CD14-positive monocyte (primary cell): Measurements from ENCODE around the gene MXRA8. TPM values are rescaled to one million over a fixed set of nuclear protein-coding genes. Genes with fewer than 3 reads are reported as not detected.

Experiments used
- DNase-seq, 3 donors: peaks; one replicate each; pipeline ENCODE4 v3.0.0-alpha.2; 2011 to 2022
- H2AFZ ChIP-seq: 2 replicates; pipeline ENCODE4 v1.6.0; 2012; ENCODE audit warnings: mild to moderate bottlenecking, low read depth, low read length, inconsistent platforms; ENCODE audit not compliant: insufficient read depth, poor library complexity, severe bottlenecking
- H3K27ac ChIP-seq, 2 donors: 1 replicate in 1 of 2; 2 replicates in 1 of 2; pipeline ENCODE4 v1.5.1; 2012 to 2013; ENCODE audit warnings: low read length in 2 of 2, control low read depth in 1 of 2, inconsistent platforms in 1 of 2, low read depth in 1 of 2, mild to moderate bottlenecking in 1 of 2
- H3K27me3 ChIP-seq, 2 donors: one replicate each; pipeline versions ENCODE4 v1.6.0 to v1.6.1; 2011 to 2013; ENCODE audit warnings: low read length in 2 of 2; ENCODE audit not compliant: control insufficient read depth in 2 of 2, insufficient read depth in 2 of 2
- H3K36me3 ChIP-seq, 2 donors: replicated peaks in 1 of 2; 1 replicate in 1 of 2; 2 replicates in 1 of 2; pipeline versions ENCODE4 v1.5.1 to v1.6.1; 2012 to 2013; ENCODE audit warnings: low read length in 2 of 2, control low read depth in 1 of 2, inconsistent platforms in 1 of 2, mild to moderate bottlenecking in 1 of 2; ENCODE audit not compliant: insufficient read depth in 2 of 2, control insufficient read depth in 1 of 2
- H3K4me1 ChIP-seq, 2 donors: 1 replicate in 1 of 2; 2 replicates in 1 of 2; pipeline versions ENCODE4 v1.5.1 to v1.6.1; 2012 to 2013; ENCODE audit warnings: low read length in 2 of 2, control low read depth in 1 of 2, inconsistent platforms in 1 of 2, mild to moderate bottlenecking in 1 of 2, moderate library complexity in 1 of 2; ENCODE audit not compliant: insufficient read depth in 2 of 2, control insufficient read depth in 1 of 2
- H3K4me2 ChIP-seq: replicated peaks from 2 replicates; pipeline ENCODE3; 2012; ENCODE audit warnings: low read length, moderate library complexity, mild to moderate bottlenecking; ENCODE audit not compliant: poor library complexity, severe bottlenecking; ENCODE audit errors: extremely low read depth
- H3K4me3 ChIP-seq, 3 experiments: fragments of 200-600 bp in 1 of 3; sonication (generic) in 1 of 3; replicated peaks in 1 of 3; 1 replicate in 2 of 3; 2 replicates in 1 of 3; pipeline ENCODE4 v1.5.1; 2011 to 2013; ENCODE audit warnings: low read length in 3 of 3, mild to moderate bottlenecking in 3 of 3, control low read depth in 2 of 3, low read depth in 2 of 3, inconsistent platforms in 1 of 3, moderate library complexity in 1 of 3
- H3K79me2 ChIP-seq: 2 replicates; pipeline ENCODE4 v1.6.0; 2012; ENCODE audit warnings: mild to moderate bottlenecking, control low read depth, inconsistent platforms, low read length, moderate library complexity; ENCODE audit not compliant: insufficient read depth
- H3K9ac ChIP-seq: 2 replicates; pipeline ENCODE4 v1.6.0; 2017; ENCODE audit warnings: low read length, mild to moderate bottlenecking; ENCODE audit not compliant: insufficient read depth, poor library complexity, severe bottlenecking
- H3K9me3 ChIP-seq, 2 donors: replicated peaks in 1 of 2; 1 replicate in 1 of 2; 2 replicates in 1 of 2; pipeline versions ENCODE4 v1.5.1 to v1.6.1; 2012 to 2013; ENCODE audit warnings: low read length in 2 of 2, control low read depth in 1 of 2; ENCODE audit not compliant: control insufficient read depth in 1 of 2, insufficient read depth in 1 of 2
- H4K20me1 ChIP-seq: 2 replicates; pipeline ENCODE4 v1.6.0; 2012; ENCODE audit warnings: mild to moderate bottlenecking, low read length, control low read depth, moderate library complexity; ENCODE audit not compliant: insufficient read depth
- H3K27ac Mint-ChIP-seq, 7 donors: one replicate each; pipeline ENCODE4 v1.8.0; 2020; ENCODE audit warnings: mild to moderate bottlenecking in 7 of 7, mixed read lengths in 7 of 7, moderate library complexity in 6 of 7, inconsistent platforms in 2 of 7
- H3K27me3 Mint-ChIP-seq, 3 donors: one replicate each; pipeline ENCODE4 v1.8.0; 2021 to 2022; ENCODE audit warnings: low read depth in 3 of 3, mild to moderate bottlenecking in 3 of 3, mixed read lengths in 3 of 3, moderate library complexity in 3 of 3, inconsistent platforms in 1 of 3
- H3K36me3 Mint-ChIP-seq, 2 donors: one replicate each; pipeline ENCODE4 v1.8.0; 2020; ENCODE audit warnings: mixed read lengths in 2 of 2, inconsistent platforms in 1 of 2, mild to moderate bottlenecking in 1 of 2
- H3K4me1 Mint-ChIP-seq: one replicate; pipeline ENCODE4 v1.8.0; 2020; ENCODE audit warnings: mild to moderate bottlenecking, mixed read lengths
- H3K4me3 Mint-ChIP-seq, 2 donors: one replicate each; pipeline ENCODE4 v1.8.0; 2020; ENCODE audit warnings: mild to moderate bottlenecking in 2 of 2, mixed read lengths in 2 of 2, moderate library complexity in 1 of 2
- H3K9me3 Mint-ChIP-seq, 7 donors: one replicate each; pipeline ENCODE4 v1.8.0; 2020 to 2022; ENCODE audit warnings: mixed read lengths in 7 of 7, mild to moderate bottlenecking in 6 of 7, moderate library complexity in 6 of 7, inconsistent platforms in 2 of 7
- WGBS: methylation state at CpG from one replicate; pipeline ENCODE4 v1.1.5; 2013; ENCODE audit warnings: missing lambda C conversion rate; ENCODE audit not compliant: insufficient coverage; 5-methylcytosine and 5-hydroxymethylcytosine counted together
- intact Hi-C, 2 donors: fragments of 100-400 bp; cut with micrococcal nuclease; formaldehyde crosslinking; loops; one replicate each; pipeline versions ENCODE4 v1.15.0 to v1.15.1; 2023
- polyA plus RNA-seq, 3 donors: library from polyadenylated mRNA; depleted of rRNA in 1 of 3; unstranded in 2 of 3; stranded (reverse) in 1 of 3; fragments of 300-500 nt in 2 of 3; fragments of >200 nt in 1 of 3; fragmentation: Illumina TruSeq in 2 of 3; gene quantifications; 1 replicate in 2 of 3; 2 replicates in 1 of 3; pipeline ENCODE4 v1.2.3, GENCODE V29; 2012 to 2021
- TF ChIP-seq, protein P1 (sequence below): fragments of 200-600 bp; IDR thresholded peaks from one replicate; pipeline ENCODE4 v1.8.0; 2022; ENCODE audit warnings: antibody characterized with exemption, mild to moderate bottlenecking

MXRA8 gene
- polyA plus RNA-seq, 3 donors = not detected

DNA sequence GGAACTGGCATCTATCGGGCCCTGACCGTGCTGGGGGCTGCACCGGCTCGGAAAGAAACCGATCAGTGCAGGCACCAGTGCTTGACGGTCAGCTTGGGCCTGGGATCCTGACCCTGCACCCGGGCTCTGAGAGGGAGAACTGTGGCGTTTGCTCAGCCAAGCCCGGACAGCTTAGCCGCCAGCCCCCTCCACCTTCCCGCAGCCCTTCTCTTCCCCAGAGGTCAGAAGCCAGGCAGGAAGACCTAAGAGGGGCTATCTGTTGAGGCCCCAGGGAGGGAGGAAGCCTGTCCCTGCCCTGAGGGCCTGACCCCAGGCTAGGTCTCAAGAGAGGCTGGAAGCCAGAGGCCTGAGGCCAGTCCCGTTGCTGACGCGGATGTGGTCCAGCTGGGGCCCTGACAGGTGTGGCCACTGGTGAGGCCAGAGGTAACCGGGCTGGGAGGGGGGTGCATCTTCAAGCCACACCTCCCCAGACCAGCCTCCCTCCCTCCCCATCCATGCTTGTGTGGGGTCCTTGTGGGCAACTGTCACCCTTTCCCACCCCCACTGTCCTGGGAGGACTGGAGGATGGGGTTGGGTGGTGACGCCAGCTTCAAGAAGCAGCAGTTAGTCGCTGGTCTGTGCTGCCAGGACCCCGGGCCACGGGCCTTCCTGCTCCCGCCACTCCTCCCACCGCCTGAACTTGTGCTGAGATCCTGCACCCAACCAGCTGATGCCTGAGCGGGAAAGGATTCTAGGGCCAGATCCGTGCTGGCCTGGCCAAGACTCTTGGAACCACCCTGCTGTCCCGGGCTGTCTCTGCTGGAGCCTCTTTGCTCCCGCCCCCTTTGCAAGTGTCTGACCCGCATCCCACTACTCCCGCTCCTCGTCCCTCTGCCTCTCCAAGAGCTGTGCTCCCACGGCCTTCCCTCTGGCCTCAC lies 6.6 kb downstream of the MXRA8 start:
- Mint-ChIP-seq H3K4me3 (peak overlapping the region; percentile 57 to 69), H3K36me3 (peaks cover 0 to 6% of the 10 kb centered on the region in 2 donors), H3K4me1 (peaks cover 14% of the 10 kb centered on the region), H3K9me3 (peaks cover 0 to 10% (median 4%) of the 10 kb centered on the region in 7 donors), H3K27me3 (peaks cover 30 to 66% (median 43%) of the 10 kb centered on the region in 3 donors), H3K27ac (no peak overlapping the region)
- H4K20me1 ChIP-seq = peaks cover 14% of the 10 kb centered on the region
- no peaks in the 10 kb centered on the region for H3K9me3 ChIP-seq
- WGBS = 85% methylated on average over 22 of the region's 29 CpGs
- H3K79me2 ChIP-seq = peaks cover 17% of the 10 kb centered on the region
- H3K27me3 ChIP-seq = peaks cover 11 to 38% of the 10 kb centered on the region in 2 donors
- no peak overlapping the region for H3K4me3 ChIP-seq
- H3K9ac ChIP-seq = no peak overlapping the region
- no peak overlapping the region for H2AFZ ChIP-seq
- no peaks in the 10 kb centered on the region for H3K36me3 ChIP-seq
- no peak for DNase-seq
- H3K4me2 ChIP-seq = peak overlapping the region; percentile 15
- peaks cover 11 to 17% of the 10 kb centered on the region in 2 donors for H3K4me1 ChIP-seq
- TF ChIP-seq, protein P1, sequence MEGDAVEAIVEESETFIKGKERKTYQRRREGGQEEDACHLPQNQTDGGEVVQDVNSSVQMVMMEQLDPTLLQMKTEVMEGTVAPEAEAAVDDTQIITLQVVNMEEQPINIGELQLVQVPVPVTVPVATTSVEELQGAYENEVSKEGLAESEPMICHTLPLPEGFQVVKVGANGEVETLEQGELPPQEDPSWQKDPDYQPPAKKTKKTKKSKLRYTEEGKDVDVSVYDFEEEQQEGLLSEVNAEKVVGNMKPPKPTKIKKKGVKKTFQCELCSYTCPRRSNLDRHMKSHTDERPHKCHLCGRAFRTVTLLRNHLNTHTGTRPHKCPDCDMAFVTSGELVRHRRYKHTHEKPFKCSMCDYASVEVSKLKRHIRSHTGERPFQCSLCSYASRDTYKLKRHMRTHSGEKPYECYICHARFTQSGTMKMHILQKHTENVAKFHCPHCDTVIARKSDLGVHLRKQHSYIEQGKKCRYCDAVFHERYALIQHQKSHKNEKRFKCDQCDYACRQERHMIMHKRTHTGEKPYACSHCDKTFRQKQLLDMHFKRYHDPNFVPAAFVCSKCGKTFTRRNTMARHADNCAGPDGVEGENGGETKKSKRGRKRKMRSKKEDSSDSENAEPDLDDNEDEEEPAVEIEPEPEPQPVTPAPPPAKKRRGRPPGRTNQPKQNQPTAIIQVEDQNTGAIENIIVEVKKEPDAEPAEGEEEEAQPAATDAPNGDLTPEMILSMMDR = no peak
- intact Hi-C loops = no loop called here
- no peak overlapping the region for H3K27ac ChIP-seq

DNA sequence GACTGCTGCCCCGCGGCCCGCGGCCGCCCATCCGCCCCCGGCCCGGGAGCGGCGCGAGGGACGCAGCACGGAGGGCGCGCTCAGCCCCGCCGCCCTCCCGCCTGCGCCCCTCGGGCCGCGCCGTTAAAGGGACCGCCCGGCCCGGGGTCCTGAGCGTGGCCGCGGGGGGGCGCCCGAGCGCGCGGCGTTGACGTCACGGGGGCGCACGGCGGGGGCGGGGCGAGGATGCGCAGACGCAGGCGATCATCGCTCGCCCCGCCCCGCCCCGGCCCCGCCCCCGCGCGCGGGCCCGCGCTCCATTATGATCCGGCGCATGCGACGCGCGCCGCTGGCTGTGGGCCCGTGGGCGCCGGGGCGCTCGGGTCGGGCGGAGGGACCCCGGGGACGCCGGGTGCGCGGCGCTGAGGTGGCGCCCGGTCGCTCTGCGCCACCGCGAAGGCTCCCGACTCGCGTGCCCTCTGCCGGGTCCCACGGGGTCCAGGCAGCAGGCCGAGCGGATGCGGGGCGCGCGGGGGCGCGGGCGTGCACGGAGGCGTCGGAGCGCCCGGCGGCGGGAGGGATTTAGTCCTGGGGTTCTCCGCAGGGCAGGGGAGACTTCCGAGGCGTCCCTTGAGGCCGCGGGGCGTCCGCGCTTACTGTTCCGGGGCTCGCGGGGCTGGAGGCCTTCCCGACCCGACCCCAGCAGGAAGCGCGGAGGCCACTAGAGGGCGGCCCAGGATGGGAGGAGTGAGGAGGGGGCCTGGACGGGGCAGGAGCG lies 8.9 kb downstream of the MXRA8 start, which contains the start of gene DVL1:
Gene DVL1 (minus strand): TSS at position 163 of the 757 bp plus-strand sequence. CDS start 353 bp downstream, outside the sequence.
- H2AFZ ChIP-seq = peak within 1 kb of the TSS; percentile 90
- Mint-ChIP-seq H3K4me1 (peaks cover 17% of the 10 kb centered on the region), H3K27me3 (peaks cover 29 to 43% (median 33%) of the 10 kb centered on the region in 3 donors), H3K36me3 (peaks cover 0 to 6% of the 10 kb centered on the region in 2 donors), H3K4me3 (peak within 1 kb of the TSS; percentile 81 to 85), H3K27ac (peak within 1 kb of the TSS in 4 of 7 donors; percentile 35 to 89 (median 76)), H3K9me3 (peaks cover 0 to 10% (median 4%) of the 10 kb centered on the region in 7 donors)
- peak within 1 kb of the TSS in 1 of 2 donors; percentile 62 for H3K27ac ChIP-seq
- H3K79me2 ChIP-seq = peaks cover 28% of the 10 kb centered on the region
- DNase-seq = peak; percentile 42 to 69 (median 52)
- H4K20me1 ChIP-seq = peaks cover 30% of the 10 kb centered on the region
- intact Hi-C loops = no loop called here
- peaks cover 11 to 17% of the 10 kb centered on the region in 2 donors for H3K4me1 ChIP-seq
- no peaks in the 10 kb centered on the region for H3K9me3 ChIP-seq
- peak within 1 kb of the TSS; percentile 91 for H3K4me2 ChIP-seq
- WGBS = under 1% methylated on average over 102 of the region's 122 CpGs
- TF ChIP-seq, protein P1 = peak; percentile 46
- no peaks in the 10 kb centered on the region for H3K36me3 ChIP-seq
- peak within 1 kb of the TSS; percentile 44 to 76 (median 64) for H3K4me3 ChIP-seq
- H3K27me3 ChIP-seq = peaks cover 11 to 30% of the 10 kb centered on the region in 2 donors
- H3K9ac ChIP-seq = peak within 1 kb of the TSS; percentile 77
